MCF 10A (cell line): ENCODE data around the gene PICALM. TPM values are rescaled to one million over a fixed set of nuclear protein-coding genes. Genes with fewer than 3 reads are reported as not detected.

Source experiments
- BruUV-seq: library from RNA; stranded (reverse); fragments of 400-500 nt; replicated peaks from 2 replicates; lab custom pipeline; 2021; lab: Mats Ljungman, UMichigan
- CTCF ChIA-PET: fragments of 300-600 bp; sonication (Branson Sonifier 250); formaldehyde crosslinking; extraction: SDS; loops from one replicate; lab custom pipeline; 2021; ENCODE audit warnings: antibody characterized with exemption, inconsistent platforms; lab: Yijun Ruan, JAX
- POLR2A ChIA-PET: fragments of 300-600, 350-650 bp; sonication (Branson Sonifier 250); formaldehyde crosslinking; extraction: SDS; loops from one replicate; lab custom pipeline; 2020; ENCODE audit warnings: antibody characterized with exemption, inconsistent platforms; lab: Yijun Ruan, JAX
- DNase-seq: peaks from one replicate; pipeline ENCODE4 v3.0.0-alpha.2; 2018; ENCODE audit not compliant: unreplicated experiment
- H3K27ac Mint-ChIP-seq: one replicate; pipeline ENCODE4 v1.8.0; 2022; ENCODE audit warnings: mild to moderate bottlenecking, low read depth, mixed read lengths; ENCODE audit not compliant: unreplicated experiment
- H3K27me3 Mint-ChIP-seq: one replicate; pipeline ENCODE4 v1.8.0; 2022; ENCODE audit warnings: mixed read lengths; ENCODE audit not compliant: insufficient read depth, unreplicated experiment
- H3K36me3 Mint-ChIP-seq: one replicate; pipeline ENCODE4 v1.8.0; 2022; ENCODE audit warnings: mild to moderate bottlenecking, moderate library complexity, mixed read lengths; ENCODE audit not compliant: insufficient read depth, unreplicated experiment
- H3K4me1 Mint-ChIP-seq: one replicate; pipeline ENCODE4 v1.8.0; 2022; ENCODE audit warnings: mixed read lengths; ENCODE audit not compliant: insufficient read depth, unreplicated experiment
- H3K4me3 Mint-ChIP-seq: one replicate; pipeline ENCODE4 v1.8.0; 2022; ENCODE audit warnings: mild to moderate bottlenecking, moderate library complexity, mixed read lengths; ENCODE audit not compliant: unreplicated experiment
- H3K9me3 Mint-ChIP-seq: one replicate; pipeline ENCODE4 v1.8.0; 2022; ENCODE audit warnings: mixed read lengths; ENCODE audit not compliant: unreplicated experiment
- CTCF ChIP-seq: fragments of 200-600 bp; IDR thresholded peaks from one replicate; pipeline ENCODE4 v1.8.0; 2022; ENCODE audit warnings: antibody characterized with exemption, mild to moderate bottlenecking; ENCODE audit not compliant: unreplicated experiment
- intact Hi-C: fragments of 100-400 bp; cut with micrococcal nuclease; formaldehyde crosslinking; loops from 2 replicates; pipeline ENCODE4 v1.14.1; 2022
- total RNA-seq: library from RNA; stranded (reverse); gene quantifications from 2 replicates; pipeline ENCODE4 v1.2.3, GENCODE V29; 2022

The PICALM gene
- total RNA-seq, 1 experiment from 2014 or later = 137 TPM

- Mint-ChIP-seq H3K27me3 (no peaks in the 10 kb centered on the region), H3K4me3 (peak overlapping the region; percentile 98), H3K4me1 (peaks cover 22% of the 10 kb centered on the region), H3K9me3 (no peaks in the 10 kb centered on the region), H3K36me3 (no peaks in the 10 kb centered on the region), H3K27ac (peak overlapping the region; percentile 99)
- no TSS peak for BruUV-seq
- no peak for TF ChIP-seq CTCF
- ChIA-PET CTCF (interaction anchor here (0.5 to 2.4 kb wide), 16 partner anchors 14 to 472 kb away, joined by 3 to 17 read pairs (median 4); no protein-coding TSS in a partner anchor), POLR2A (interaction anchor here (0.5 to 6.5 kb wide), 36 partner anchors 9 to 673 kb away, joined by 3 to 61 read pairs (median 4); partner anchors contain the start of genes EED and TMEM126A)
- intact Hi-C loops = no loop called here
- peak; percentile 49 for DNase-seq
These were observed 579 bp downstream of the PICALM start for GRCh38 chr11:86068138-86068871.

GRCh38 chr11:86067851-86068137, 1.1 kb downstream of the PICALM start:
- Mint-ChIP-seq H3K4me1 (peaks cover 22% of the 10 kb centered on the region), H3K9me3 (no peaks in the 10 kb centered on the region), H3K4me3 (peak overlapping the region; percentile 98), H3K36me3 (no peaks in the 10 kb centered on the region), H3K27ac (peak overlapping the region; percentile 99), H3K27me3 (no peaks in the 10 kb centered on the region)
- DNase-seq = no peak
- no TSS peak for BruUV-seq
- CTCF ChIA-PET = interaction anchor here (0.5 to 2.4 kb wide), 17 partner anchors 9 to 195 kb away, joined by 3 to 17 read pairs (median 4); no protein-coding TSS in a partner anchor
- POLR2A ChIA-PET = interaction anchor here (0.5 to 6.5 kb wide), 32 partner anchors 9 to 673 kb away, joined by 3 to 61 read pairs (median 4); partner anchors contain the start of genes EED and TMEM126A
- intact Hi-C loops = loop anchor here (1.0 to 2.0 kb wide), 2 partner anchors 25 to 126 kb away; no protein-coding TSS in a partner anchor
- TF ChIP-seq CTCF = no peak

GRCh38 chr11:86067009-86067850, 1.7 kb downstream of the PICALM start:
- intact Hi-C loops = loop anchor here (1.0 to 2.0 kb wide), 2 partner anchors 24 to 126 kb away; no protein-coding TSS in a partner anchor
- TSS peak; percentile 32 for BruUV-seq

More at GRCh38 chr11:86067009-86067850, 1.7 kb downstream of the PICALM start:
- CTCF ChIA-PET = interaction anchor here (0.5 to 2.4 kb wide), 17 partner anchors 9 to 296 kb away, joined by 3 to 17 read pairs (median 4); no protein-coding TSS in a partner anchor
- H3K4me3 Mint-ChIP-seq = peak overlapping the region; percentile 98
- H3K27ac Mint-ChIP-seq = peak overlapping the region; percentile 99
- peak; percentile 37 for DNase-seq
- no peaks in the 10 kb centered on the region for H3K9me3 Mint-ChIP-seq
- no peaks in the 10 kb centered on the region for H3K27me3 Mint-ChIP-seq
- POLR2A ChIA-PET = interaction anchor here (0.6 to 6.5 kb wide), 32 partner anchors 9 to 674 kb away, joined by 3 to 61 read pairs (median 4); partner anchors contain the start of genes EED, TMEM126A and TMEM126B
- H3K36me3 Mint-ChIP-seq = no peaks in the 10 kb centered on the region
- no peak for TF ChIP-seq CTCF
- peaks cover 22% of the 10 kb centered on the region for H3K4me1 Mint-ChIP-seq
